H9 (cell line): ENCODE data around the gene GOT1. TPM values are rescaled to one million over a fixed set of nuclear protein-coding genes. Genes with fewer than 3 reads are reported as not detected.

Experiments
- DNase-seq: peaks from one replicate; pipeline ENCODE4 v3.0.0-alpha.2; 2017
- H2AFZ ChIP-seq: one replicate; pipeline ENCODE4 v1.6.1; 2013; ENCODE audit warnings: mild to moderate bottlenecking, low read length, control low read depth, moderate library complexity
- H2AK5ac ChIP-seq: 2 replicates; pipeline ENCODE4 v1.6.1; 2013; ENCODE audit warnings: low read length, control low read depth, mixed read lengths; ENCODE audit not compliant: insufficient read length
- H2BK120ac ChIP-seq: one replicate; pipeline ENCODE4 v1.6.1; 2013; ENCODE audit warnings: low read depth, mild to moderate bottlenecking, low read length, control low read depth, inconsistent platforms; ENCODE audit not compliant: poor library complexity, severe bottlenecking
- H2BK12ac ChIP-seq: 2 replicates; pipeline ENCODE4 v1.6.1; 2013; ENCODE audit warnings: low read length, control low read depth, mixed read lengths, low read depth; ENCODE audit not compliant: insufficient read length
- H2BK15ac ChIP-seq: 2 replicates; pipeline ENCODE4 v1.6.1; 2013; ENCODE audit warnings: low read depth, low read length, control low read depth
- H2BK20ac ChIP-seq: one replicate; pipeline ENCODE4 v1.6.1; 2013; ENCODE audit warnings: low read depth, mild to moderate bottlenecking, low read length, control low read depth, inconsistent platforms; ENCODE audit not compliant: poor library complexity, severe bottlenecking
- H2BK5ac ChIP-seq: 2 replicates; pipeline ENCODE4 v1.6.1; 2013; ENCODE audit warnings: low read length, control low read depth, mixed read lengths; ENCODE audit not compliant: insufficient read length
- H3K14ac ChIP-seq: 2 replicates; pipeline ENCODE4 v1.6.1; 2013; ENCODE audit warnings: low read length, control low read depth; ENCODE audit not compliant: insufficient read depth
- H3K18ac ChIP-seq: 2 replicates; pipeline ENCODE4 v1.6.1; 2013; ENCODE audit warnings: low read depth, mild to moderate bottlenecking, mixed read lengths, low read length, control low read depth; ENCODE audit not compliant: insufficient read length
- H3K23ac ChIP-seq: 2 replicates; pipeline ENCODE4 v1.6.1; 2013; ENCODE audit warnings: low read length, control low read depth, mixed read lengths, low read depth; ENCODE audit not compliant: insufficient read length
- H3K23me2 ChIP-seq: 2 replicates; pipeline ENCODE4 v1.6.1; 2013; ENCODE audit warnings: low read depth, mild to moderate bottlenecking, mixed read lengths, low read length, control low read depth; ENCODE audit not compliant: insufficient read length, poor library complexity, severe bottlenecking
- H3K27ac ChIP-seq: 2 replicates; pipeline ENCODE4 v1.5.1; 2013; ENCODE audit warnings: low read length, control low read depth, mixed read lengths, low read depth; ENCODE audit not compliant: insufficient read length
- H3K27me3 ChIP-seq: 2 replicates; pipeline ENCODE4 v1.6.1; 2013; ENCODE audit warnings: low read length, control low read depth, inconsistent platforms; ENCODE audit not compliant: insufficient read depth
- H3K4ac ChIP-seq: 2 replicates; pipeline ENCODE4 v1.6.1; 2013; ENCODE audit warnings: low read depth, mild to moderate bottlenecking, control low read depth, inconsistent platforms, low read length, moderate library complexity
- H3K4me1 ChIP-seq: 2 replicates; pipeline ENCODE4 v1.6.1; 2013; ENCODE audit warnings: low read length, control low read depth, inconsistent platforms; ENCODE audit not compliant: insufficient read depth
- H3K4me2 ChIP-seq: 2 replicates; pipeline ENCODE4 v1.6.1; 2013; ENCODE audit warnings: low read length, control low read depth, mixed read lengths; ENCODE audit not compliant: insufficient read length, insufficient read depth
- H3K56ac ChIP-seq: 2 replicates; pipeline ENCODE4 v1.6.1; 2013; ENCODE audit warnings: low read depth, mild to moderate bottlenecking, mixed read lengths, low read length, control low read depth; ENCODE audit not compliant: insufficient read length
- H3K79me1 ChIP-seq: 2 replicates; pipeline ENCODE4 v1.6.1; 2013; ENCODE audit warnings: low read depth, mild to moderate bottlenecking, moderate library complexity, low read length, control low read depth, inconsistent platforms; ENCODE audit not compliant: insufficient read depth, poor library complexity, severe bottlenecking
- H3K79me2 ChIP-seq: 2 replicates; pipeline ENCODE4 v1.6.1; 2013; ENCODE audit warnings: low read length, control low read depth, inconsistent platforms; ENCODE audit not compliant: insufficient read depth
- H3K9ac ChIP-seq: 2 replicates; pipeline ENCODE4 v1.6.1; 2013; ENCODE audit warnings: low read length, control low read depth, mixed read lengths; ENCODE audit not compliant: insufficient read length; ENCODE audit errors: extremely low read depth
- H3K9me3 ChIP-seq: one replicate; pipeline ENCODE4 v1.6.1; 2013; ENCODE audit warnings: low read depth, low read length, inconsistent platforms; ENCODE audit not compliant: control insufficient read depth
- H3T11ph ChIP-seq: one replicate; pipeline ENCODE4 v1.6.1; 2013; ENCODE audit warnings: mild to moderate bottlenecking, low read length, control low read depth, inconsistent platforms
- H4K20me1 ChIP-seq: one replicate; pipeline ENCODE4 v1.6.1; 2013; ENCODE audit not compliant: control insufficient read depth, insufficient read length, insufficient read depth
- H4K5ac ChIP-seq: 2 replicates; pipeline ENCODE4 v1.6.1; 2013; ENCODE audit warnings: low read depth, mild to moderate bottlenecking, mixed read lengths, low read length, control low read depth; ENCODE audit not compliant: insufficient read length
- H4K8ac ChIP-seq: replicated peaks from 2 replicates; pipeline ENCODE4 v1.6.1; 2013; ENCODE audit warnings: low read length, control low read depth, mixed read lengths, low read depth; ENCODE audit not compliant: insufficient read length
- H4K91ac ChIP-seq: 2 replicates; pipeline ENCODE4 v1.6.1; 2013; ENCODE audit warnings: low read depth, mild to moderate bottlenecking, moderate library complexity, mixed read lengths, low read length, control low read depth; ENCODE audit not compliant: insufficient read length
- H3K27ac Mint-ChIP-seq, 3 experiments: 2 replicates in 2 of 3; 3 replicates in 1 of 3; pipeline ENCODE4 v1.8.0; 2020 to 2021; ENCODE audit warnings: mixed read lengths in 3 of 3, mild to moderate bottlenecking in 1 of 3, moderate library complexity in 1 of 3
- H3K27me3 Mint-ChIP-seq: 2 replicates; pipeline ENCODE4 v1.8.0; 2021; ENCODE audit warnings: low read depth, mild to moderate bottlenecking, moderate library complexity, mixed read lengths
- H3K36me3 Mint-ChIP-seq, 3 experiments: 2 replicates in 2 of 3; 3 replicates in 1 of 3; pipeline ENCODE4 v1.8.0; 2020 to 2021; ENCODE audit warnings: low read depth in 3 of 3, mixed read lengths in 3 of 3; ENCODE audit not compliant: insufficient read depth in 1 of 3
- H3K4me1 Mint-ChIP-seq, 2 experiments: 2 replicates each; pipeline ENCODE4 v1.8.0; 2020; ENCODE audit warnings: mixed read lengths in 2 of 2
- H3K4me3 Mint-ChIP-seq, 2 experiments: 2 replicates in 1 of 2; 3 replicates in 1 of 2; pipeline ENCODE4 v1.8.0; 2020 to 2021; ENCODE audit warnings: mild to moderate bottlenecking in 2 of 2, mixed read lengths in 2 of 2, moderate library complexity in 1 of 2
- H3K9me3 Mint-ChIP-seq, 2 experiments: 2 replicates in 1 of 2; 3 replicates in 1 of 2; pipeline ENCODE4 v1.8.0; 2020; ENCODE audit warnings: mild to moderate bottlenecking in 2 of 2, mixed read lengths in 2 of 2, moderate library complexity in 1 of 2
- WGBS: extraction: QIAGEN DNeasy Blood & Tissue Kit; methylation state at CpG from one replicate; pipeline ENCODE4 v1.1.7; 2013; ENCODE audit warnings: missing lambda C conversion rate, low lambda C conversion rate, mixed read lengths; ENCODE audit not compliant: insufficient read length; ENCODE audit errors: extremely low coverage; 5-methylcytosine and 5-hydroxymethylcytosine counted together
- total RNA-seq: library from RNA; stranded (reverse); gene quantifications from 2 replicates; pipeline ENCODE4 v1.2.1, GENCODE V29; 2021
- TF ChIP-seq, protein P1 (sequence below): fragments of 200-600 bp; sonication (generic); conservative IDR thresholded peaks from 3 replicates; pipeline ENCODE4 v1.8.0; 2021; ENCODE audit warnings: antibody characterized with exemption, mild to moderate bottlenecking

GOT1 gene
- total RNA-seq, 1 experiment from 2014 or later = 43.3 TPM

DNA sequence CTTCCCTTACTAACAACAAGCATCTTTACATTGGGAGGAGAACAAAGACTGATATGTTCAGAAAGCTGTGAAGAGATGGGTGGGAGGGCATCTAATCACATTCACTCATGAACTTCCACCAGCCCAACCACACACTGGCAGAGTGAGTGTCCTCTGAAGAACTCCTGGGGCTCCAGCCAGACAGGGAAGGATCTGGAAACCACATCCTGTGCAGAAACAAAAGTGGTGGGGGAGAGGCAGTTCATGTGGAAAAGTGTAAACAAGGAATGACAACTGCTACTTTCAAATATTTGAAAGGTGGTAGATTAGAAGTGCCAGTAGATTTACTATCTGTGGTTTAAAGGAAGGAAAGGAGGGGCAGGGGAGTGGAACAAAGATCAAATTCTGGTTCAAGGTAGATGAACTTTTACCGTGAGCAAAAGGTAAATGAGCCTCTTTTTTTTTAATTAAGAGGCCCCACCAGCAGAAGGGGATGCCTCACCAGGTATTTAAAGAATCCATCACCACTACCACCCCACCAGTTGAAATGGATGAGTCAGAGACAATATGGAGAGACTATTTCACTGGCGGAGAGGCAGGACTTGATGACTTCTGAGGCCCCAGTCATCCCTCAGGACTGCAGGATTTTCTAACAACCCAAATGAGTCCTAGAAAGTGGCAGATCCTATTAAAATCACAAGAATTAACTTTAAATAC lies 34.5 kb downstream of the GOT1 start:
- H2BK20ac ChIP-seq = no peak overlapping the region
- no peak overlapping the region for H3K4me2 ChIP-seq
- H3K9me3 ChIP-seq = no peaks in the 10 kb centered on the region
- no CpG with 5 or more reads among the region's 2 CpGs for WGBS
- no peak overlapping the region for H3K14ac ChIP-seq
- H3K4me3 Mint-ChIP-seq = no peak overlapping the region
- H3T11ph ChIP-seq = no peak overlapping the region
- H3K27ac Mint-ChIP-seq = peak overlapping the region in 1 of 3 experiments; percentile 42; a peak in 2 of 7 replicates
- no peak overlapping the region for H3K9ac ChIP-seq
- H4K5ac ChIP-seq = no peak overlapping the region
- peaks cover 35 to 46% of the 10 kb centered on the region in 2 experiments for H3K4me1 Mint-ChIP-seq
- H2BK120ac ChIP-seq = no peak overlapping the region
- DNase-seq = no peak
- no peak overlapping the region for H3K18ac ChIP-seq
- peaks cover 7% of the 10 kb centered on the region; the same call in 1 of the 2 replicates for H3K4me1 ChIP-seq
- H3K79me2 ChIP-seq = no peaks in the 10 kb centered on the region
- TF ChIP-seq, protein P1, sequence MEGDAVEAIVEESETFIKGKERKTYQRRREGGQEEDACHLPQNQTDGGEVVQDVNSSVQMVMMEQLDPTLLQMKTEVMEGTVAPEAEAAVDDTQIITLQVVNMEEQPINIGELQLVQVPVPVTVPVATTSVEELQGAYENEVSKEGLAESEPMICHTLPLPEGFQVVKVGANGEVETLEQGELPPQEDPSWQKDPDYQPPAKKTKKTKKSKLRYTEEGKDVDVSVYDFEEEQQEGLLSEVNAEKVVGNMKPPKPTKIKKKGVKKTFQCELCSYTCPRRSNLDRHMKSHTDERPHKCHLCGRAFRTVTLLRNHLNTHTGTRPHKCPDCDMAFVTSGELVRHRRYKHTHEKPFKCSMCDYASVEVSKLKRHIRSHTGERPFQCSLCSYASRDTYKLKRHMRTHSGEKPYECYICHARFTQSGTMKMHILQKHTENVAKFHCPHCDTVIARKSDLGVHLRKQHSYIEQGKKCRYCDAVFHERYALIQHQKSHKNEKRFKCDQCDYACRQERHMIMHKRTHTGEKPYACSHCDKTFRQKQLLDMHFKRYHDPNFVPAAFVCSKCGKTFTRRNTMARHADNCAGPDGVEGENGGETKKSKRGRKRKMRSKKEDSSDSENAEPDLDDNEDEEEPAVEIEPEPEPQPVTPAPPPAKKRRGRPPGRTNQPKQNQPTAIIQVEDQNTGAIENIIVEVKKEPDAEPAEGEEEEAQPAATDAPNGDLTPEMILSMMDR = no peak
- no peak overlapping the region for H2BK15ac ChIP-seq
- no peaks in the 10 kb centered on the region for H4K20me1 ChIP-seq
- H4K8ac ChIP-seq = no peak overlapping the region
- no peak overlapping the region for H3K4ac ChIP-seq
- H2BK5ac ChIP-seq = no peak overlapping the region
- H3K27ac ChIP-seq = no peak overlapping the region
- H3K56ac ChIP-seq = no peak overlapping the region
- H2BK12ac ChIP-seq = no peak overlapping the region
- H4K91ac ChIP-seq = no peak overlapping the region
- peaks cover 4% of the 10 kb centered on the region; the same call in 1 of the 2 replicates for H3K27me3 Mint-ChIP-seq
- H3K36me3 Mint-ChIP-seq = peaks cover 9 to 44% (median 25%) of the 10 kb centered on the region in 3 experiments; a peak in 5 of 7 replicates
- no peak overlapping the region for H3K23ac ChIP-seq
- H2AK5ac ChIP-seq = no peak overlapping the region
- H2AFZ ChIP-seq = no peak overlapping the region
- H3K79me1 ChIP-seq = no peaks in the 10 kb centered on the region
- no peaks in the 10 kb centered on the region for H3K23me2 ChIP-seq
- H3K9me3 Mint-ChIP-seq = no peaks in the 10 kb centered on the region; a peak in 1 of 5 replicates
- no peaks in the 10 kb centered on the region for H3K27me3 ChIP-seq
